22Rv1 (cell line): Measurements from ENCODE around the gene KRT23.

Experiments used
- CTCF ChIP-seq: fragments of 450-650 bp; IDR thresholded peaks from 2 replicates; pipeline ENCODE4 v1.5.1; 2017; ENCODE audit warnings: mild to moderate bottlenecking
- ZFX ChIP-seq: fragments of 450-650 bp; IDR thresholded peaks from 2 replicates; pipeline ENCODE4 v1.6.1; 2017; ENCODE audit warnings: antibody characterized with exemption, borderline replicate concordance

- TF ChIP-seq CTCF (no peak), ZFX (no peak)
These were observed 16.4 kb upstream of the KRT23 start for GRCh38 chr17:40953881-40954280.
